Activated CD4-positive, alpha-beta T cell treated with anti-CD3 and anti-CD28 coated beads, Interleukin-2, amount 10 ng/mL, durations not matched to agents 7 days and 5 days (primary cell): ENCODE results near the gene CNGB1. TPM values are rescaled to one million over a fixed set of nuclear protein-coding genes. Genes with fewer than 3 reads are reported as not detected.
A peak's percentile ranks its signal among the peaks of the same experiment; 100 is the strongest.

Experiments
- CTCF ChIA-PET: fragments of 350-600 bp; sonication (Branson Sonifier 250); formaldehyde crosslinking; loops from one replicate; lab custom pipeline; 2021; ENCODE audit warnings: antibody characterized with exemption; lab: Charles Lee
- POLR2A ChIA-PET: fragments of 350-600 bp; sonication (Branson Sonifier 250); formaldehyde crosslinking; loops from one replicate; lab custom pipeline; 2021; ENCODE audit warnings: antibody characterized with exemption; lab: Charles Lee
- DNase-seq: peaks from one replicate; pipeline ENCODE4 v3.0.0-alpha.2; 2020
- H3K27ac Mint-ChIP-seq: one replicate; pipeline ENCODE4 v1.8.0; 2021; ENCODE audit warnings: mild to moderate bottlenecking, moderate library complexity, mixed read lengths
- H3K27me3 Mint-ChIP-seq: one replicate; pipeline ENCODE4 v1.8.0; 2021; ENCODE audit warnings: mixed read lengths
- H3K36me3 Mint-ChIP-seq: one replicate; pipeline ENCODE4 v1.8.0; 2021; ENCODE audit warnings: low read depth, mixed read lengths
- H3K4me1 Mint-ChIP-seq: one replicate; pipeline ENCODE4 v1.8.0; 2021; ENCODE audit warnings: mixed read lengths
- H3K4me3 Mint-ChIP-seq: one replicate; pipeline ENCODE4 v1.8.0; 2021; ENCODE audit warnings: mild to moderate bottlenecking, moderate library complexity, mixed read lengths
- H3K9me3 Mint-ChIP-seq: one replicate; pipeline ENCODE4 v1.8.0; 2021; ENCODE audit warnings: mixed read lengths
- total RNA-seq, 2 experiments: library from RNA; stranded (reverse); gene quantifications; one replicate each; pipeline ENCODE4 v1.2.3, GENCODE V29; 2021

The CNGB1 gene
- total RNA-seq, 2 experiments from 2014 or later, result not detected

DNA sequence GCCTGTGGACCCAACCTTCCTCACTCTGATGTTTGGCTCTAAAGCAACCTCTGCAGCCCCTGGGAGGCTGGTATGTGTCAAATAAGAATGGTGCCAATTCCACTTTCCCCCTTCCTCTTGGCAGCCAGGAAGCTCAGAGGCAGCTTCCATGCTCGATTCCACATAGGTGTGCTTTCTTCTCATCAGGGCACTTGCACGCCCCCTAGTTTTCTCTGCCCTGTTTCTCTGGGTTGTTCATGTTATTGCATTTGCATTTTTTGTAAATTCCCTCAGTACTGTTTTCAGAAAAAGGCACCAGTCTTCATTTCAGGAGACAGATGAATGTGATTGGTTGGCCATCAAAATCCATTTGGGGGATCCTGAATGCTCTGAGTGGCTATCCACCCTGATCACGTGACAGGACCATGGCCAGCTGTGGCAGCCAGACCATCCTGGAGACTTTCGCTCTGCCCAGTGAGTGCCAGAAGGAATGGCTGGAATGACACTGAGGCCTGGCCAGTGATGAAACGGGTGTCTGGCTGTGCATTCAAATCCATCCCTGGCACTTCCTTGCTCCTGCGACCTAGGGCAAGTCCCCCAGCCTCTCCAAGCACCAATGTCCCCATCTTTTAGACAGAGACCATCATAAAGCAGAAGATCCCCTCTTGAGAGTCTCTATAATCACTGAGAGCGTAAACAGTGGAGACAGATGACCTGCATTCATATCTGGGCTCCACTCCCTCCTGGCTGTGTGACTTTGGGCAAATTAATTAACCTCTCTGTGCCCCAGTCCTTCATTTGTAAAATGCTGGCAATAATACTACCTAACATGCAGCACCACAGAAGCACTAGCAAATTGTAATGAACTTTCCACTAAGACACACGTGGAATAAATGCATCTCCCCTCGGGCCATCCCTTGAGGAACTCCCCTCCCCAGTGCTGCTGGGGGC, 56.4 kb downstream of the CNGB1 start:
- H3K27me3 Mint-ChIP-seq, result peaks cover 3% of the 10 kb centered on the region
- H3K36me3 Mint-ChIP-seq, result no peaks in the 10 kb centered on the region
- H3K9me3 Mint-ChIP-seq, result no peaks in the 10 kb centered on the region
- no peak overlapping the region for H3K27ac Mint-ChIP-seq
- ChIA-PET CTCF (interaction anchor here (0.7 kb wide), 1 partner anchor 25 kb away, joined by 3 read pairs; no protein-coding TSS in a partner anchor), POLR2A (no interaction called here)
- H3K4me1 Mint-ChIP-seq, result no peaks in the 10 kb centered on the region
- H3K4me3 Mint-ChIP-seq, result no peak overlapping the region
- DNase-seq, result no peak

DNA sequence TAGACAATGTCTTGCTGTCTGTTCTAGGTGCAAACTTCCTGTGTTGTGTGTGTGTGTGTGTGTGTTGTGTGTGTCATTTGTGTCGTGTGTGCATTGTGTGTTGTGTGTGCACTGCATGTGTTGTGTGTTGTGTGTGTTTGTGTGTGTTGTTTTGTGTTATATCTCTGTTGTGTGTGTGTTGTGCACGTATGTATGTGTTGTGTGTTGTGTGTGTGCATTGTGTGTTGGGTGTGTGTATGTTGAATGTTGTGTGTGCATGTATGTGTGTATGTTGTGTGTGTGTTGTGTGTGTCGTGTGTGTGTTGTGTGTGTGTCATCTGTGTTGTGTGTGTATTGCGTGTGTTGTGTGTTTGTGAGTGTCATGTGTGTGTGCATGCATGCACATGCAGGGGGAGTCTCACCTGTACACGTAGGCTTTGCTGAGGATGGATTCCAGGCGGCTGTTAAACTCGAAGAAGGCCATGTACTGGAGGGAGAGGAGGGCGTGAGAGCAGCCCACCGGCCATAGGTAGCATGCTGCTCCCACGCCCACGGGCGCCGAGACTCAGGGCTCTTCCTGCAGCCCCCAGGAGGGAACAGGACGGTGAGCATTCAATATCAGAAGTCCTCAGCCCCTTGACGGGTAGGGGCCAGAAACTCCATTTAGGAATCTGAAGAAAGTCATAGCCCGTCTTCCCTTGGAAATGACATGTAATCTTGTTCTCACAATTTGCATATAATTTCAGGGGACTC, 58.2 kb downstream of the CNGB1 start:
- no peaks in the 10 kb centered on the region for H3K36me3 Mint-ChIP-seq
- DNase-seq, result no peak
- H3K4me3 Mint-ChIP-seq, result no peak overlapping the region
- H3K9me3 Mint-ChIP-seq, result no peaks in the 10 kb centered on the region
- ChIA-PET CTCF (no interaction called here), POLR2A (no interaction called here)
- peaks cover 3% of the 10 kb centered on the region for H3K27me3 Mint-ChIP-seq
- no peaks in the 10 kb centered on the region for H3K4me1 Mint-ChIP-seq
- no peak overlapping the region for H3K27ac Mint-ChIP-seq

DNA sequence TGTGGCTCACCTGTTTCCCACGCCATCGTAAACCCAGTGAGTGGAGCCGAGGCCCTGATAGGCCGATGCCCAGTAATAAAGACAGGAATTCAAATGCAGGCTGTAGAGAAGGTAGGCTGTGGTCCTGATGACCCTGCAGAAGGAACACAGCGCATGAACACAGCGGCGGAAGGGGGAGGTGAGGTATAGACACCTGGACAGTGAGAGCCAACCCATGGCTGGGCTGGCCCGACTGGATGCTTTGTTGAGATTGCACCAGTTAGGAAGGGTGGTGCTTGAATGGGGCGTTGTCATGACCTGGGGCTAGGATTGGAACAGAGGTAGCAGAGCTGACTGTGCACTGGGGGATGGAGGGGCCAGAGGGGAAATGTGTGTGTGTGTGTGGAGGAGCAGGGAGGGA, 59.2 kb downstream of the CNGB1 start:
- H3K4me1 Mint-ChIP-seq, result no peaks in the 10 kb centered on the region
- no peak overlapping the region for H3K4me3 Mint-ChIP-seq
- H3K27ac Mint-ChIP-seq, result no peak overlapping the region
- no peaks in the 10 kb centered on the region for H3K9me3 Mint-ChIP-seq
- H3K36me3 Mint-ChIP-seq, result no peaks in the 10 kb centered on the region
- peaks cover 3% of the 10 kb centered on the region for H3K27me3 Mint-ChIP-seq
- ChIA-PET POLR2A (no interaction called here), CTCF (no interaction called here)
- DNase-seq, result no peak

GRCh38 chr16:57910696-57911095, 60.2 kb downstream of the CNGB1 start:
- Mint-ChIP-seq H3K4me1 (peaks cover 3% of the 10 kb centered on the region), H3K27me3 (peaks cover 5% of the 10 kb centered on the region), H3K9me3 (no peaks in the 10 kb centered on the region), H3K4me3 (no peak overlapping the region), H3K27ac (no peak overlapping the region), H3K36me3 (no peaks in the 10 kb centered on the region)
- ChIA-PET CTCF (interaction anchor here (0.7 kb wide), 1 partner anchor 290 kb away, joined by 4 read pairs; no protein-coding TSS in a partner anchor), POLR2A (no interaction called here)
- DNase-seq, result no peak

GRCh38 chr16:57908409-57908987, 62.4 kb downstream of the CNGB1 start:
- POLR2A ChIA-PET, result no interaction called here
- H3K4me3 Mint-ChIP-seq, result no peak overlapping the region
- CTCF ChIA-PET, result no interaction called here

GRCh38 chr16:57906382-57907316, 64.3 kb downstream of the CNGB1 start:
- H3K27ac Mint-ChIP-seq, result no peak overlapping the region
- DNase-seq, result peak; percentile 28
- CTCF ChIA-PET, result interaction anchor here (0.9 to 1.6 kb wide), 5 partner anchors 14 to 106 kb away, joined by 3 to 6 read pairs (median 3); partner anchors contain the start of gene ZNF319
- no peaks in the 10 kb centered on the region for H3K9me3 Mint-ChIP-seq
- H3K36me3 Mint-ChIP-seq, result no peaks in the 10 kb centered on the region
- peaks cover 2% of the 10 kb centered on the region for H3K27me3 Mint-ChIP-seq
- H3K4me1 Mint-ChIP-seq, result peaks cover 3% of the 10 kb centered on the region
- POLR2A ChIA-PET, result no interaction called here
- H3K4me3 Mint-ChIP-seq, result no peak overlapping the region

More at GRCh38 chr16:57908409-57908987, 62.4 kb downstream of the CNGB1 start:
- Mint-ChIP-seq H3K4me1 (peaks cover 3% of the 10 kb centered on the region), H3K27ac (no peak overlapping the region), H3K36me3 (no peaks in the 10 kb centered on the region), H3K27me3 (peaks cover 5% of the 10 kb centered on the region), H3K9me3 (no peaks in the 10 kb centered on the region)
- DNase-seq, result no peak

DNA sequence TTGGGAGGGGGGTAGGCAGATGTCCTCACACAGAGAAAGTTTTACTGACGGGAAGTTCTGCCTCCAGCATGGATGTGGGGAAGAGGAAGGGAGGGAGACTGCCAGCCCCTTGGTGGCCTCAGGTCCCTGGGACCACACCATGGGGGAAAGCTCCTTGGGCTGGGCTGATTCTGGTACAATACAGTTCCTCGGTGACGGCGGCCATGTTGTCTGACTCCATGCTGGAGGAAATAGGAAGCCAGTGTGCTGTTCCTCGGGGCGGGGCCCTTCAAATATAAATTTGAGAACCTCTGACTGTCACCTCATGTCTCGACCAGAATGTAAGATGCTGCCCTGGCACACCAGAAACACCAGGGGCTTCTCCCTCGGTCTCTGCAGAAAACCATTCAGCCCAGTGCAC, 66.8 kb downstream of the CNGB1 start:
- H3K27ac Mint-ChIP-seq, result no peak overlapping the region
- POLR2A ChIA-PET, result no interaction called here
- H3K36me3 Mint-ChIP-seq, result no peaks in the 10 kb centered on the region
- peaks cover 2% of the 10 kb centered on the region for H3K27me3 Mint-ChIP-seq
- no peak overlapping the region for H3K4me3 Mint-ChIP-seq
- H3K4me1 Mint-ChIP-seq, result peaks cover 6% of the 10 kb centered on the region
- H3K9me3 Mint-ChIP-seq, result no peaks in the 10 kb centered on the region
- CTCF ChIA-PET, result no interaction called here
- DNase-seq, result no peak

DNA sequence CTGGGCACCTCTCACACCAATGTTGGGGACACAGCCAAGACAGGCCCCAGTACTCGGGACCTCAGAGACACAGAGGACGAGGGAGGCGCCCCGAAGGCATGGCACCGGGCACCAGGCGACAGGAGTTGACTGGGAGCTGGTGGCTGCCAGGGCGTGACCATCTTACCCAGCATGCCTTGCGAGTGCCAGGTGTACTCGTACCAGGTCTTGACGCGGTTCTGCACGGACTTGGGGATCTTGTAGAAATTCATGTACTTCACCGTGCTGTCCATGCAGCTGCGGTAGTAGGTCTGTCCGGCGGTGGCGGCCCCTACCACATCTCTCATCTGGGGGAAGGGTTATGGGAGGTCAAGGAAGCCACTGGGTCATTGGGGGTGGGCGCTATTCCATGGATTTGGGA, 67.3 kb downstream of the CNGB1 start:
- ChIA-PET POLR2A (no interaction called here), CTCF (no interaction called here)
- Mint-ChIP-seq H3K27ac (no peak overlapping the region), H3K4me3 (no peak overlapping the region), H3K9me3 (no peaks in the 10 kb centered on the region), H3K36me3 (no peaks in the 10 kb centered on the region), H3K27me3 (peaks cover 2% of the 10 kb centered on the region), H3K4me1 (peaks cover 6% of the 10 kb centered on the region)
- no peak for DNase-seq

DNA sequence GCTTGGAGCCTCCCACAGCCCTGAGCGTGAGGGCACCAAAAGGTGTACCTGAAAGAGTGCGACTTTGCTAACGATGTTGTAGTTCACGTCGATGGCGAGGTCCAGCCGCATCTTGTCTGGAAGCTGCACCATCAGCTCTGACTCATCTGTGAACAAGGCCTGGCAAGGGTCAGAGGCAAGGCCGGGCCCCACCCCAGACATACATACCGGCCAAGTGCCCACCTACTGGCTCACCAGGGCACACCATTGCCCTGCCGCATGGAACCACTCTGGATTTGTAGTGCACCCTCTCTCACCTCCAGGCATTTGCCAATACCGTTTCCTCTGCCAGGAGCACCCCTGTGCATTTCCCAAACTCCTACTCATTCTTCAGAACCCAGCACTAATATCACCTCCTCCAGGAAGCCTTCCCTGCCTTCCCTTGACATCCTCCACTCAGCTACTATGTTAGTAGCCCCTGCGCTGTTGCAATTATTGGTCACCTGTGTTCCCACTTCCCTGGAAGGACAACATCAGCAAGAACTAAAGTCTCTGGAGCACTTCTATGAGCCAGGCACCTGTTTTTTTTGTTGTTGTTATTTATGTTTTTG, 69.4 kb downstream of the CNGB1 start:
- H3K36me3 Mint-ChIP-seq, result no peaks in the 10 kb centered on the region
- DNase-seq, result no peak
- ChIA-PET POLR2A (no interaction called here), CTCF (interaction anchor here (1.2 to 1.3 kb wide), 2 partner anchors 9 to 42 kb away, joined by 3 to 4 read pairs; no protein-coding TSS in a partner anchor)
- H3K9me3 Mint-ChIP-seq, result no peaks in the 10 kb centered on the region
- H3K4me1 Mint-ChIP-seq, result peaks cover 6% of the 10 kb centered on the region
- H3K27ac Mint-ChIP-seq, result no peak overlapping the region
- H3K27me3 Mint-ChIP-seq, result peaks cover 2% of the 10 kb centered on the region
- H3K4me3 Mint-ChIP-seq, result no peak overlapping the region

- H3K4me3 Mint-ChIP-seq, result no peak overlapping the region
- CTCF ChIA-PET, result interaction anchor here (1.2 to 1.3 kb wide), 2 partner anchors 9 to 43 kb away, joined by 3 to 4 read pairs; no protein-coding TSS in a partner anchor
These were observed 70.0 kb downstream of the CNGB1 start for GRCh38 chr16:57900796-57901479.

More at GRCh38 chr16:57900796-57901479, 70.0 kb downstream of the CNGB1 start:
- no peaks in the 10 kb centered on the region for H3K9me3 Mint-ChIP-seq
- peaks cover 3% of the 10 kb centered on the region for H3K4me1 Mint-ChIP-seq
- H3K36me3 Mint-ChIP-seq, result no peaks in the 10 kb centered on the region
- POLR2A ChIA-PET, result no interaction called here
- DNase-seq, result no peak
- peak overlapping the region; percentile 19 for H3K27ac Mint-ChIP-seq
- no peaks in the 10 kb centered on the region for H3K27me3 Mint-ChIP-seq
